Occipital lobe (tissue), 3 donors: ENCODE results near the gene KHDC4. TPM values are rescaled to one million over a fixed set of nuclear protein-coding genes. Genes with fewer than 3 reads are reported as not detected.

Source experiments
- DNase-seq: peaks from one replicate; lab custom pipeline; 2025; lab: John Stamatoyannopoulos, UW
- small RNA-seq: library from RNA; depleted of rRNA; stranded (forward); fragments of <200 nt; gene quantifications from one replicate; pipeline ENCODE3, GENCODE V24; 2014
- total RNA-seq: library from RNA; depleted of rRNA; stranded (reverse); fragments of >200 nt; gene quantifications from one replicate; pipeline ENCODE4 v1.2.3, GENCODE V29; 2014

KHDC4 gene
- total RNA-seq, 1 donor from 2014 or later = 37.6 TPM

DNA sequence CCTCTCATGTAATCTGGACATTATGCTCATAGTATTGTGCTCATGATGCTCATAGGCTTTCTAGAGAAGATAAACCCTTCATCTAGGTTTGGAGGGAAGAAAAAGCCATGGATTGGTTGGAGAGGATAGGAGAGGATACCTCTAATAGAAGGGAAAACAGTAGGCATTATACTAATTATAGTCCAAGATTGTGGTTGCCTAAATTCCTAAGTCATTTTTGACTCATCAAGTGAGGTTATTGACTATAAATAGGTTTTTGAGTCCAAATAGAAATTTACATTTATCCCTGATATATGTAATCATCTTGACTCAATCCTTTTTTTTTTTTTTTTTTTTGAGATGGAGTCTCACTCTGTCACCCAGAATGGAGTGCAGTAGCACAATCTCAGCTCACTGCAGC lies 69.8 kb downstream of the KHDC4 start:
- DNase-seq = no peak

Small RNA genes within 50 kb of the gene (small RNA-seq; reads per million reads assigned to genes)
- gene MIR6738 (not detected), gene RF00015 (not detected), gene SCARNA4 (not detected), gene SNORA80E (18.4 reads per million, percentile 93 among the genes with 10 or more reads in this experiment)

Other genes starting within 250 kb of the KHDC4 start
- gene YY1AP1, start 245.6 kb downstream of the KHDC4 start, total RNA-seq = 393 TPM
- gene DAP3, start 245.3 kb downstream of the KHDC4 start, total RNA-seq = 41.0 TPM
- gene GON4L, start 77.2 kb downstream of the KHDC4 start, total RNA-seq = 35.1 TPM
- gene SYT11, start 74.8 kb downstream of the KHDC4 start, total RNA-seq = 188 TPM
- 32.0 TPM for gene RIT1, start 23.1 kb downstream of the KHDC4 start, total RNA-seq
- not detected for gene RXFP4, start 7.2 kb upstream of the KHDC4 start, total RNA-seq
- gene ARHGEF2, start 44.1 kb upstream of the KHDC4 start, total RNA-seq = 129 TPM
- gene SSR2, start 86.5 kb upstream of the KHDC4 start, total RNA-seq = 193 TPM
- 25.9 TPM for gene UBQLN4, start 119.4 kb upstream of the KHDC4 start, total RNA-seq
- gene LAMTOR2, start 120.4 kb upstream of the KHDC4 start, total RNA-seq = 30.7 TPM
- gene RAB25, start 126.7 kb upstream of the KHDC4 start, total RNA-seq = not detected
- gene MEX3A, start 148.1 kb upstream of the KHDC4 start, total RNA-seq = 42.4 TPM
- gene LMNA, start 180.3 kb upstream of the KHDC4 start, total RNA-seq = 18.1 TPM
- gene SEMA4A, start 219.2 kb upstream of the KHDC4 start, total RNA-seq = 13.6 TPM